Hematopoietic multipotent progenitor cell treated with erythropoietin and hydrocortisone succinate and interleukin-3 and kit ligand, for 17 days (in vitro differentiated cells): ENCODE results near the gene PITPNC1.
"Not testable (repeated sequence)": the region's sequence is repeated elsewhere in the genome, so short reads cannot be mapped to it uniquely, and the experiment has no call there.

Experiments
- DNase-seq: peaks from one replicate; pipeline ENCODE4 v3.0.0-alpha.2; 2015; ENCODE audit warnings: low spot score

Gene PITPNC1

GRCh38 chr17:67461876-67462275, 84.8 kb downstream of the PITPNC1 start:
- no peak for DNase-seq

GRCh38 chr17:67466251-67466796, 89.2 kb downstream of the PITPNC1 start:
- DNase-seq = no peak

DNA sequence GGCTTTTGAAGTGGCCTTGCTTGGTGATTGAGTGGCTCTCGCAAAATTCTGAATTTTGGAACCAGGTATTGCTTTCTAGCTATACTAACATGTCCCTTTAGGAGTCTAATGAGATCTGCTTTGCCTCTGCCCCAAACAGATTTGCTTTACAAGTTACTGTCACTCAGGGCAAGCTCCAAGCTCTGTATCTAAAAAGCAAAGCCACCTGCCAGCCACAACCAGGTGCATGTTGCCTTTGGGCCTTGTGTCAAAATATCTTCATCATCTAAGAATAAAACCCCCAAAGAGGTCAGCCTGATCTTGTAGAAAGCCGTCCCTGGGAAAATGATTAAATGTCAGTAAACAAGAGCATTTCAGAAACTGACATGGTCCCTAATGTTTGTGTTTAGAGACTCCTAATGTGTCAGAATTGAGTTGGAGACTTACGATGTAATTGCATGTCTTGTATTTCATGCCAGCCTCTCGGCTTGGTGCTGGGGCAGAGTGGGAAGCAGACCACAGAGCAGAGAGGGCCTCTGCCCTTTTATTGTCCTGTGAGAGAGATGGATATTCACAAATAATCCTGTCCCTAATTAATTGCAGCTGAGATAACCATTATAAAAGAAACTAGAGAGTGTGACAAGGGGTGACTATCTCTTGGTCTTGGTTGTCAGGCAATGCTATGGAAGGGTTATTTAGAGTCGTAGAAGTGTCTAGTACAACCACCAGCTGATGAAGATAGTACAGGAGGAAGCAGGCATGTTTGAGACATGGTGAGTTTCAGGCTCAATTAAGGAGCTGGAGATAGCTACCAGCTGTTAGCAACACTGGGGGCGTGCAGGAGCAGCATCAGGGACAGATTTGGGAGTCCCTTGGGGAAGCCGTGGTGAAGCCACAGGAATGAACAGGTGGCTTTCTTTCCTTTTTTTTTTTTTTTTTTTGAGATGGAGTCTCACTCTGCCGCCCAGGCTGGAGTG, 90.7 kb downstream of the PITPNC1 start:
- DNase-seq = no peak

DNA sequence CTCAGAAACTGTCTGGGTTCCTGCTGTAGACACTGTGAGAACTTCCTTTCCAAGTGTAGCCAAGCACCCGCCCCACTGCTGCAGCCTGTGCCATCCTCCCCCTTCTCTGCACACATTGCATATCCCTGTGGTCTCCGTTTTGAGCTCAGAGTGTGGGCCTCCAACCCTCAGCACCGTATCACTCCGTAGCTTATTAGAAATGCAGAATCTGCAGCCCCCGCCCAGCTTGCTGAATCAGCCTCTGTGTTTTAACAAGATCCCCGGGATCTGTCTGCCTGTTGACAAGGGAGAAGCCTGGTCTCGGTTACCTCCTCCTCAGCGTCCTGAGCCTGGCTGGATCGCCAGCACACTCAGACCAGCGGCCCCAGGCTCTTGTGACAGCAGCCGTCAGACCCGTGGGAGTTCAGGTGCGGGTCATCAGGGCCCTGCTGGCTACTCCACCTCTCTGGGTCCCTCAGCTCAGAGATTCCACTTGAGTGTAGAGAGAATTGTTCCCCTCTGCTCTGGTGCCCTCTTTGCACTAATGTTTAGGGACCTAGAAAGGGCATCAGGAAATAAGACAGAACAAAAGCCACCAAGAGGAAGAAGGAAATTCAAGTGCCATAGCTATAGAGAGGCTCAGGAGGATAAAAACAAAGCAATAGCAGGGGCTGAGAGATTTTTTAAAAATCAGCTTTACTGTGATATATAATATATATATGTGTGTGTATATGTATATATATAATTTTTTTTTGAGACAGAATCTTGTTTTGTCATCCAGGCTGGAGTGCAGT, 92.3 kb downstream of the PITPNC1 start:
- no peak for DNase-seq

- DNase-seq = no peak
These were observed 93.1 kb downstream of the PITPNC1 start for GRCh38 chr17:67470163-67470562.

DNA sequence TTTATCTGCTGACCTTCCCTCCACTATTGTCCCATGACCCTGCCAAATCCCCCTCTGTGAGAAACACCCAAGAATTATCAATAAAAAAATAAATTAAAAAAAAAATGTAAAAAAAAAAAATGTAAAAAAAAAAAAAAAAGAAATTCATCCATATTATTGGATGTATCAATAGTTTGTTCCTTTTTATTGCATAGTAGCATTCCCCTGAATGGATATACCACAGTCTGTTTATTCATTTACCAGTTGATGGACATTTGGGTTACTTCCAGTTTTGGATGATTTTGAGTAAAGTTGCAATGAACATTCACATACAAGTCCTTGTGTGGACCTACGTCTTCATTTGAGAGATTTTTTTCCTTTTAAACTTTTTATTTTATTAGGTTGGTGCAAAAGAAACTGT, 94.0 kb downstream of the PITPNC1 start:
- no peak for DNase-seq

- not testable (repeated sequence) for DNase-seq
These were observed 95.5 kb downstream of the PITPNC1 start for GRCh38 chr17:67472606-67473005.

GRCh38 chr17:67474081-67474661, 97.1 kb downstream of the PITPNC1 start:
- no peak for DNase-seq

GRCh38 chr17:67475161-67475937, 98.3 kb downstream of the PITPNC1 start:
- DNase-seq = peak; percentile 10

DNA sequence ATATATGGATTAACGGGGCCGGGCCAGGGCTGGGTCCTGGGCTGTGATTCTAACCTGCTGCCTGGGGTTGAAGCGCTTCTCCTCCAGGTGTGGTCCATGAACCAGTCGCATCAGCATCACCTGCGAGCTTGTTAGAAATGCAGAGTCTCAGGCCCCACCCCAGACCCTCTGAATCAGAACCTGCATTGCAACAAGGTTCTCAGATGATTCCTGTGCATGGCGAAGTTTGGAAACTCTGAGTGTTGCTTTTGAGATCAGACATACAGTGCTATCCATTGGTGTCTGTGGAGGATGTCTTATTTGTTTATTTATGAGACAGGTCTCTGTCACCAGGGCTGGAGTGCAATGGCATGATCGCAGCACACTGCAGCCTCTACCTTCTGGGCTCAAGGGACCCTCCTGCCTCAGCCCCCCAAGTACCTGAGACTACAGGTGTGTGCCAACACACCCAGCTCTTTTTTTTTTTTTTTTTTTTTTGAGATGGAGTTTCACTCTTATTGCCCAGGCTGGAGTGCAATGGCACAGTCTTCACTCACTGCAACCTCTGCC, 99.8 kb downstream of the PITPNC1 start:
- DNase-seq = no peak

- DNase-seq = no peak
These were observed 100.6 kb downstream of the PITPNC1 start for GRCh38 chr17:67477687-67478086.

GRCh38 chr17:67478401-67479041, 101.4 kb downstream of the PITPNC1 start:
- DNase-seq = no peak

GRCh38 chr17:67479148-67479547, 102.1 kb downstream of the PITPNC1 start:
- no peak for DNase-seq

GRCh38 chr17:67480959-67481358, 103.9 kb downstream of the PITPNC1 start:
- not testable (repeated sequence) for DNase-seq

- no peak for DNase-seq
These were observed 104.7 kb downstream of the PITPNC1 start for GRCh38 chr17:67481808-67482207.

GRCh38 chr17:67482764-67483163, 105.7 kb downstream of the PITPNC1 start:
- no peak for DNase-seq

- no peak for DNase-seq
These were observed 107.2 kb downstream of the PITPNC1 start for GRCh38 chr17:67484261-67484660.

DNA sequence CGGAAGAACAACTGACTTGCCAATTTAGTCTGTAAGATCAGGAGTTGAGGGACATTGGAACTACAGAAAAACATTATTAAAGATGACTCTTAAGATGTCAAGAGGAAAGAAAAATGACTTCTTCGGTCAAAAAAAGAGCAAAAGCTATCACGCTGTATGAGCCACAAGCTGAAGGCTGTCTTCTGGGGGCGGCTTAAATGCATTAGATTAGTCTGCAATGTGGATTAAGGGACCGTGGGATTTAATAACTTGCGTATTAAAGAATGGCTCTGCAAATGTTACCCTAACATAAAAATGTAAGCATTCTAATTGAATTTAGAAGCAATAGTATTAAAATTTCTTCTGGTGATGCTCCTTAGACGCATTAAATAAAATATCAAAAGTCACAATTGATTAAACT, 108.6 kb downstream of the PITPNC1 start:
- DNase-seq = no peak

- DNase-seq = no peak
These were observed 110.4 kb downstream of the PITPNC1 start for GRCh38 chr17:67487506-67487905.

- DNase-seq = no peak
These were observed 111.1 kb downstream of the PITPNC1 start for GRCh38 chr17:67488161-67488560.

GRCh38 chr17:67488768-67489167, 111.7 kb downstream of the PITPNC1 start:
- DNase-seq = no peak
